Raji (cell line): ENCODE results near the gene BRSK2.

ENCODE experiments used
- POLR2A ChIP-seq: IDR thresholded peaks from 2 replicates; pipeline ENCODE4 v1.6.1; 2011; ENCODE audit warnings: low read depth, low read length, control low read depth; ENCODE audit not compliant: insufficient read depth

BRSK2 gene

DNA sequence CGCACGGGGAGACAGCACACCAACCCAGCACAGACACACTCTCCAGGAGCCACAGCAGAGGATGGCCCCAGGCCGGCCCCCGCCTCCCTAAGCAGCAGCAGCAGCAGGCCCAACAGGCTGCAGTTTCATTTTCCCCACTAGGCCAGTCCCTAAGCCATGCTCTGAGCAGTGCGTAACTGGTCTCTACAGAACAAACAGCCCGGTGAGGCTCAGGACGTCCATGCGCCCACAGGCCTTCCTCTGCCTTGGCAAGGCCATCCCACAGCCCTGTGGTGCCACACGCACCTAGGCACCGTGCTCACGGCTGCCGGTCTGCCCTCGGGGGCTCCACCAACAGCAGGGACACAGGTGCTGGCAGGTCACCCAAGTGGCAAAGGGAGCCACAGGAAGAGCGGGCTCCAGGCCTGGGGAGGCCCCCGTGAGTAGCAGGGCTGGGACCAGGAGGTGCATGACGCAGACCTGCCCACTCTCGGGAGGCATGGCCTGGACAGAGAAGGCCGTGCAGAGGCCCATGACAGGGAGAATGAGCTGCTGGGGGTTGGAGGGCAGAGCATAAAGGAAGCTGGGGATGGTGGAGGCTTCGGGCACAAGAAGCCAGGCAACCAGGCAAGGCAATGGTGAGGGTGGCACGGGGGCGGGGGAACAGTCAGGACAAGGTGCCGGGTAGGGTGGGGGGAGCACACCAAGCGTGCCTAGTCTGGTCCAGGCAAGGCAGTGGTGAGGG lies 98.3 kb downstream of the BRSK2 start:
- TF ChIP-seq POLR2A, result no peak

DNA sequence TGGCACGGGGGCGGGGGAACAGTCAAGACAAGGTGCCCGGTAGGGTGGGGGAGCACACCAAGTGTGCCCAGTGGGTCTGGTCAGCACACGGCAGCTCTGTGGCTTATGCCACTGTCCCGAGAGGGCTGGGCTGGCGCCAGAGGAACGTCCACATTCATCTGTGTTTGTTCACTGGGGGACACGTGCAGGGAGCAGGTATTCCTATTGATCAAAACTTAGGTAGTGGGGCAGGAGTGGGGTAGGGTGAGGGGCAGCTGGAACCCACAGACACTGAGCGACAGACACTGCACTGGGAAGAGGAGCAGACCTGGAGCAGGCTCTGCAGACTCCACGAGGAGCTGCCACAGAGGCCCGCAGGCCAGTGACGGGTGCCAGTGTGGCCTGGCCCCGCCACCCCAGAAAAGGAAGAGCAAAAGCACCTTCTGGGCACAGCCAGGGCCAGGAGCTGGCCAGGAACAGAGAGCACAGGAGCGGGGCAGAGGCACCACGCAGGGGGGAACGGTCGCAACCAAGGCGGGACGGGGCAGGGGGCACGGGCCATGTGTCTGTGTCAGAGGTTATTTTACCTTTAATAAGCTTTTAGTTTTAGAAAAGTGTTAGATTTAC lies 98.9 kb downstream of the BRSK2 start:
- TF ChIP-seq POLR2A, result no peak

DNA sequence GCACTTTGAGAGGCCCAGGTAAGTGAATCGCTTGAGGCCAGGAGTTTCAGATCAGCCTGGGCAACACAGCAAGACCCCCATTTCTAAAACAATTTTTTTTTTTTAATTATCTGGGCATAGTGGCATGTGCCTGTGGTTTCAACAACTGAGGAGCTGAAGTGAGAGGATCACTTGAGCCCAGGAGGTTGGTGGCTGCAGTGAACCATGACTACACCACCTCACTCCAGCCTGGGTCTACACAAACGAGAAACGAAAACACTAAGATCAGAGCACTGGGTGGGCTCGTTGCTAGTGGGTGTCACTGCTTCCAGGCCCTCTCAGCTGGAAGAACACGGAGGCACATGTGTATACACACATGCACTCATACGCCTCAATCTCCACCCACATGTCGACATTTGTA lies 100.9 kb downstream of the BRSK2 start:
- no peak for TF ChIP-seq POLR2A

DNA sequence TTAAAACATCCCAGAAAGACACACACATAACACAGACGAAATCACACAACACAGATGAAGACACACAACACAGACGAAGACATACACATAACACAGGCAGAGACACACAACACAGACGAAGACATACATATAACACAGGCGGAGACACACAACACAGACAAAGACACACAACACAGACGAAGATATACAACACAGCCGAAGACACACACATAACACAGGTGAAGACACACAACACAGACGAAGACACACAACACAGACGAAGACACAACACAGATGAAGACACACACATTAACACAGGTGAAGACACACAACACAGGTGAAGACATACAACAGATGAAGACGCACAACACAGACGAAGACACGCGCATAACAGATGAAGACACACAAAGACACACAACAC lies 101.6 kb downstream of the BRSK2 start:
- no peak for TF ChIP-seq POLR2A

DNA sequence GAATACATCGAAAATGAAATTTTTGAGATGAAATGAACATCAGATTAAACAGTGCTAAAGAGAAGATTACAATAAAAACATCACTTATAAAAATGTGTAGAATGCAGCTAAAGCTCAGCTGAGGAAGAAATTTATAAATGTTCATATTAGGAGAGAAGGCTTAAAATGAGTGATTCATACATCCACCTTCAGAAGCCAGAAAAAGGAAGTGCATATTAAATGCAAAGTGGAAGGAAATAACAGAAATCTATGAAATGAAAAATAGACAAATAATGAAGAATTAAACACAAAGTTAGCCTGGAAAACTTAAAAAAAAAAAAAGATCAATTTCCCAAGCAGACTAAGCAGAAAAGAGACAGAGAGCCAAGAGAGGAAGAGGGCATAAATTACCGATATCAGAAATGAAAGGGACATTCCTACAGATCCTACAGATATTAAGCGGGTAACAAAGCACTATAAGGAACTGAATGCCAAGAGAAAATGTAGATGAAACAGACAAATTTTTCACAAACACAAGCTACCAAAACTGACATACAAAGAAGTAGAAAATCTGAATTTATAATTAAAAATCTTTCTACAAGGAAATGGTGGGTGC lies 104.0 kb downstream of the BRSK2 start:
- no peak for TF ChIP-seq POLR2A

DNA sequence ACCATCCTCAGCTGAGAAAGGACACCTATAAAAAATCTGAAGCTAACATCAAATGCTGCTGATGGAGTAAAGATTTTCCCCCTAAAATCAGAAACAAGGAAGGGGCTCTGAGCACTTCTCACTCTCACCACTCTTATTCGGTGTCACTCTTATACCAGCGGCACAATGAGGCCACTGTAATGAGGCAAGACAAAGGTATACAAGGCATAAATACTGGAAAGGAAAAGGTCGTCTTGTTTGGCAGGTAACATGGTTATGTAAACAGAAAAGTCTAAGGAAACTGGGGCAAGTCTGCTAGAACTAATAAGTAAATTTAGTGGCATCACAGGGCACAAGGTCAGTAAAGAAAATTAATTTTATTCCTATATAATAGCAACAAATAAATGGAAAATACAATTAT lies 104.9 kb downstream of the BRSK2 start:
- TF ChIP-seq POLR2A, result no peak

DNA sequence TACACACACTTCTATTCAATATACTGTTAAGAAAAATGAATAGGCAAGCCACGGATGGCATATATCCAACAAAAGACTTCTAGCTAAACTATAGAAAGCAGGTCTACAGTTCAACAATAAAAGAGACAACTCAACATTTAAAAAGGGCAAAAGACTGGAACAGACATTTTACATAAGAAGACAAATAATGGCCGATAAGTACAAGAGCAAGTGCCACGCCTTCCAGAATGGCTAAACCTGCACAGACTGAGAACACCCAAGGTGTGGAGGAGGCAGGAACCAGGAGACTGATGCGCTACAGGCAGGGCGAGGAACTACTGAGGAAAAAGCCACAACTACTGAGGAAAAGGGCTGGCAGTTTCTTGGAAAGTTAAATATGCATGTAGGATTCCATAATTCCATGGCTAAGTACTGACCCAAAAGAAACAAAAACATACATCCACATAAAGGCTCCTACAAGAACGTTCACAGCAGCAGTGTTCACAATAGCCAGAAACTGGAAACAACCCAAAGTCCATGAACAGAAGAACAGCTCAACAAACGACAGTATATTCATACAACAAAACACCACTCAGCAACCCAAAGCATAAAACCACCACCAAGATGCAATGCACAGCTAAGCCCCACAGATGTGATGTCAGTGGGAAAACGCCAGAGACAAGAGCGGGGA lies 106.5 kb downstream of the BRSK2 start:
- no peak for TF ChIP-seq POLR2A

DNA sequence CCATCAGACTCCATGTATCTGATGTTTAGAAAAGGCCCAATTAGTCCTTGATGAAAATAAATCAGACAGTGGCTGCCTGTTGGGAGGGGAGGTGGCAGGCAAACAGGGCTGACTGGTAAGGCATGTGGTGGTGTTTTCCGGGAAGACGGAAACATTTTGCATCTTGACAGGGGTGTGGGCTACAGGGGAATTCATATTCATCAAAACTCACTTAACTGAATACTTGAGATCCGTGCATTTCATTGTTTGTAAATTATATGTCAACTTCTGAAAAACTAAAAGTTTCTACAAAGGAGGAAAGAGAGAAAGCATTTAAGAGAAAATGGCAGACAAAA lies 107.0 kb downstream of the BRSK2 start:
- no peak for TF ChIP-seq POLR2A

DNA sequence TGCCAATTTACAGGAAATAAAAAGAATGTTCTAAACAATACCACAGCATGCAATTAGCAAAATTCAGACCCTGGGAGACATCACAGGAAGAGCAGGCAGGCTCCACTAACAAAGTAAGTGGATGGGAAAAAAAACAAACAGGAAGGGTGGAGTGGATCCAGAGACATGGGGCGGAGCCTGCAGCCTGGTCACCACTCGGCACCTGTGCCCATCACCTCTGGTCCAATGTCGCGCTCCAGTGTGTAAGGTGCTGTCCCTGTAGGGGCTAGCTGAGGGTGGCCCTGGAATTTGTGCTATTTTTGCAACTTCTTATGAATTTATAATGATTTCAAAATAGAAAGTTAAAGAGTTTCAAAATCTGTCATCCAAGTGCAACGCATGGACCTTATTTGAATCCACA lies 107.9 kb downstream of the BRSK2 start:
- TF ChIP-seq POLR2A, result no peak

DNA sequence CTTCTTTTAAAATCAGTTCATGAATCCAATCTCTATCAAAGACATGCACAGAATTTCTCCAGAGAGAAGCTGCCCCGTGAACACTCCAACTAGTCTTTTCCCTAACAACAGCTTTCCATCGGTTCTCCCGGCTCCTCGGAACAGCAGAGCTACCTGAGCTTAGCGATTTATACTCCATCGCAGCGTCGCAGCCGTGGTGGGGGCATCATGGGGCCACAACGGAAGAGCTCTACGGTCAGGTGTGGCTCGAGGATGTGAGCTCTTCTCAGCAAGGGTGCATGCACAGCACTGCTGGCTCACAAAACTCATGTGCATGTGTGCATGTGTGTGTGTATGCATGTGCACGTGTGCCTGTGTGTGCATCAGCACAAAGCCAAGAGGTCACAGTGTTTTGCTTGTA lies 108.5 kb downstream of the BRSK2 start:
- no peak for TF ChIP-seq POLR2A

DNA sequence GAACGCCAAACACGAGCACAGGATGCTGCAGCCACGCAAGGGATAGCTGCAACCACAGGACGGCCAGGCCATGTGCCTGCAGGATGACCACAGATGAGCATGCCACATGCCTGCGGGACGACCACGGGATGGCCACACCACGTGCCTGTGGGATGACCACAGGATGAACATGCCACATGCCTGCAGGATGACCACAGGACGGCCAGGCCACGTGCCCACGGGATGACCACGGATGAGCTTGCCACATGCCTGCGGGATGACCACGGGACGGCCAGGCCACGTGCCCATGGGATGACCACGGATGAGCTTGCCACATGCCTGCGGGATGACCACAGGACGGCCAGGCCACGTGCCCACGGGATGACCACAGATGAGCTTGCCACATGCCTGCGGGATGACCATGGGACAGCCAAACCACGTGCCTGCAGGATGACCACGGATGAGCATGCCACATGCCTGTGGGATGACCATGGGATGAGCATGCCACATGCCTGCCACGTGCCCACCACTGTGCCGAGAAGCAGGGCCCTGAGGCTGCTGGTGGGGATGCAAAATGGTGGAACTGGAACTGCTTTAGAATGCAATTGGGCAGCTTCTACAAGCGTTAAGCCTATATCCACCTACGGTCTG lies 109.6 kb downstream of the BRSK2 start:
- no peak for TF ChIP-seq POLR2A

DNA sequence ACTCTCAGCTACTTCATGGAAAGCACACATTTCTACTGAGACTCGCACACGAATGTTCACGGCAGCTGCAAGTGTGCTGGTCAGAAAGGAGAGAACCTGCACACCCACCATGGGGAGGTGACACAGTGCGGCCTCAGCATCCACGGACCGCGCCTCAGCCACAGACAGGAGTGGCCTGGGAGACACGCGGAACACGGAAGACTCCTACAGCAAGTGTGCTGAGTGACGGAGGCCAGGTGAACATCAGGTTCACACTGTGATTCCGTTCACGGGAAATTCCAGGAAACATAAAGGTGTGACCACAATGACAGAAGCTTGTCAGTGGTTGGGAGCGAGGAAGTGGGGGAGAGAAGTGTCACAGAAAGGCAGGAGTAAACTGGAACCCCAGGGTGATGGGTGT lies 110.2 kb downstream of the BRSK2 start:
- no peak for TF ChIP-seq POLR2A

DNA sequence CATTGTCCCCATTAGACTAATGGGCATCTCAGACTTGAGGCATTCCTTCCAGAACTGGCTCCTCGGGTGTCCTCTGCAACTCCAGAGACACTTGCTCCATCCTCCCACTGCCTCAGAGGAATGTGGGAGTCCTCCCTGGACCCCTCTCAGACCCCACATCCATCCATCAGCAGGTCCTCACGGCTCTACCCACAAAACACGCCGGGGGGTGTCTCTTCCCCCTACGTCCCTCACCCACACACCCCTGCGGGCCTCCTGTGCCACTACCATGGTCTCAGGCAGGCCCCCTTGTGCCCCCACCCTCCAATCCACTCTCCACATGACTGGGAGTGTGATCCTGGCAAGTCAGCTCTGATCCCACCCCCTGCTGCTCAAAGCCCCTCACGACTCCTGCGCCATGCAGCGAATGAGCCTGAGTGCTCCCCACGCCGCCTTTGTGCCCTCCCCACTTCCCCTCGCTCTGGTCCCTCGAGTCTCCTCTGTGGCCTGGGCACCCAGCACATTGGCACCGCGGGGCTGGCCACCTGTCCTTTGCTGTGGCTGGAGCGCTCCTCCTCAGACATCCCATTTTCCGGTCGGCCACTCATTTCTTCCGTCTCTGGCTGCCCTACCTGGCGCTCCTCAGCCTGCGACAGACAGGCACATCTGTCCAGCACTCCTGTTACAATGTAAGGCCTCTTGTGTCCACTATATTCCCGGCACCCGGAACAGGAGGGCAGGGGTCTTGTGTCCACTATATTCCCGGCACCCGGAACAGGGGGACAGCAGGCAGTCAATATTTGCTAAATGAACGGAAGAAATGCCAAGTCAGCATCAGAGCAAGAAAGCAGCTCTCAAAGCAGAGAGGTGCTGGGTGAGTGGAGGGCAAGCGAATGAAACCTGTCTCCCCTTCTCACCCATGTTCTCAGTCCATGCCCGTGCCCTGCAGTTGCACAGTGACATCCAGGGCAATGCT lies 111.0 kb downstream of the BRSK2 start:
- TF ChIP-seq POLR2A, result no peak

DNA sequence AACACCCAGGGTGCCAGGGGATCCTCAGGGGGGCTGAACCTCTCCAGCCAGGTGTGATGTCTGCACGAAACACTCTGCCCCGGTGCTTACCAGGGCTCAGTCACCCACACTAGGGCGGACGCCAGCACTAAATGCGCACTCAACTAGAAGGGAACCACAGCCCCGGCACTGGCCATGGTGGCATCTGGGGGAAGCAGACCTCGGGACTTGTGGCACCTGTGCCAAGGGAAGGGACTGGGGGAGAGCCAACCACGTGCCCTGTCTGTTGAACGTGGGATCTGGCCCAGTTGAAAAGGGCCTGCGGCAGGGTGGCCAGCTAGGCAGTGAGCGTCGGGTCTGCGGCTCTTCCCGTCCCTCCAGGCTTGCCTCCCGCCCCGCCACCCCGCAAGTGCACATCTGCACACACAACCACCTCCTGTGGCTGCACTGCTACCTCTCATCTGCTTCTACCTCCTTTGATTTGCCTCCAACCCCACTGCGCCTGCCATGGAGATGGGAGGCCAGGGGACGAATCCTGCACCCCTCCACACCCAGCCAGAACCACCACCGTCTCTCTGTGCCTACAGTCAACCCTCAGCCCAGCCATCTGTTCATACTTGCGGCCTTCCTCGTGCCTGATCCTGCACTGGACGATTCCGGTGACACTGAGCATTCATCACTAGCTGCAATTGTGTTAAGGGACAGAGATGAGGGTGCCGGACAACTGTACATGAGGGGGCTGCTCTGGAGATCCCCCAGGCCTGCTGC lies 111.9 kb downstream of the BRSK2 start:
- TF ChIP-seq POLR2A, result no peak
